Fibroblast of lung (primary cell): ENCODE results near the gene CACNG7. TPM values are rescaled to one million over a fixed set of nuclear protein-coding genes. Genes with fewer than 3 reads are reported as not detected.

Experiments
- DNase-seq, 2 donors: peaks; one replicate each; pipeline versions ENCODE4 v3.0.0 to v3.0.0-alpha.2; 2010; ENCODE audit warnings: low read depth in 2 of 2
- H2AFZ ChIP-seq: 2 replicates; pipeline ENCODE4 v1.5.1; 2012; ENCODE audit warnings: low read length, control low read depth, inconsistent platforms
- H3K27ac ChIP-seq: 2 replicates; pipeline ENCODE4 v1.5.1; 2011; ENCODE audit warnings: low read length, control low read depth; ENCODE audit not compliant: insufficient read depth
- H3K27me3 ChIP-seq: 2 replicates; pipeline ENCODE4 v1.5.1; 2011; ENCODE audit warnings: mild to moderate bottlenecking, low read length; ENCODE audit not compliant: control insufficient read depth, insufficient read depth
- H3K36me3 ChIP-seq: 2 replicates; pipeline ENCODE4 v1.5.1; 2011; ENCODE audit warnings: low read length; ENCODE audit not compliant: control insufficient read depth, insufficient read depth
- H3K4me1 ChIP-seq: 2 replicates; pipeline ENCODE4 v1.5.1; 2011; ENCODE audit warnings: low read length; ENCODE audit not compliant: control insufficient read depth, insufficient read depth; ENCODE audit errors: extremely low read depth
- H3K4me2 ChIP-seq: 2 replicates; pipeline ENCODE4 v1.5.1; 2011; ENCODE audit warnings: low read length, control low read depth; ENCODE audit not compliant: insufficient read depth; ENCODE audit errors: extremely low read depth
- H3K4me3 ChIP-seq, 4 experiments: fragments of 200-600 bp in 1 of 4; sonication (generic) in 1 of 4; replicated peaks in 1 of 4; 2 replicates each; pipeline ENCODE4 v1.5.1; 2011 to 2016; ENCODE audit warnings: low read length in 4 of 4, low read depth in 3 of 4, mild to moderate bottlenecking in 3 of 4, control low read depth in 2 of 4, inconsistent platforms in 1 of 4, mixed read lengths in 1 of 4; ENCODE audit not compliant: insufficient read depth in 1 of 4; ENCODE audit errors: control extremely low read depth in 1 of 4
- H3K79me2 ChIP-seq: 2 replicates; pipeline ENCODE4 v1.5.1; 2012; ENCODE audit warnings: mild to moderate bottlenecking, low read length, inconsistent platforms; ENCODE audit not compliant: control insufficient read depth, insufficient read depth
- H3K9ac ChIP-seq: 2 replicates; pipeline ENCODE4 v1.5.1; 2011; ENCODE audit warnings: mild to moderate bottlenecking, low read length, control low read depth; ENCODE audit not compliant: insufficient read depth
- H3K9me3 ChIP-seq: 2 replicates; pipeline ENCODE4 v1.5.1; 2012; ENCODE audit warnings: low read depth, low read length; ENCODE audit not compliant: control insufficient read depth, insufficient read depth
- H4K20me1 ChIP-seq: 2 replicates; pipeline ENCODE4 v1.5.1; 2011; ENCODE audit warnings: low read length; ENCODE audit not compliant: control insufficient read depth, insufficient read depth; ENCODE audit errors: extremely low read depth
- CTCF ChIP-seq, 2 donors: IDR thresholded peaks in 1 of 2; conservative IDR thresholded peaks in 1 of 2; 1 replicate in 1 of 2; 2 replicates in 1 of 2; pipeline ENCODE4 v1.5.1; 2011 to 2012; ENCODE audit warnings: low read length in 2 of 2, control low read depth in 1 of 2, inconsistent platforms in 1 of 2, low read depth in 1 of 2, mild to moderate bottlenecking in 1 of 2
- EZH2 ChIP-seq: IDR thresholded peaks from 2 replicates; pipeline ENCODE4 v1.5.1; 2012; ENCODE audit warnings: low read length, control low read depth, mild to moderate bottlenecking; ENCODE audit errors: missing control alignments
- polyA plus RNA-seq, 2 donors: library from polyadenylated mRNA; depleted of rRNA in 1 of 2; stranded (reverse) in 1 of 2; unstranded in 1 of 2; fragments of >200 nt; gene quantifications; 2 replicates each; pipeline ENCODE4 v1.2.1, GENCODE V29; 2011 to 2012; ENCODE audit warnings: missing spikeins in 1 of 2
- total RNA-seq: library from RNA; depleted of rRNA; stranded (reverse); fragments of >200 nt; gene quantifications from 2 replicates; pipeline ENCODE4 v1.2.1, GENCODE V29; 2014

The CACNG7 gene
- total and polyA plus RNA-seq, 2 donors (not counting 1 experiment from before 2014, with no cell fraction given) = 0.17 to 0.68 TPM

GRCh38 chr19:53870485-53870844, 38.6 kb upstream of the CACNG7 start:
- H3K36me3 ChIP-seq = peaks cover 18% of the 10 kb centered on the region

GRCh38 chr19:53871454-53871853, 37.6 kb upstream of the CACNG7 start:
- Histone ChIP-seq H3K79me2 (peaks cover 30% of the 10 kb centered on the region), H3K4me1 (peaks cover 4% of the 10 kb centered on the region)

More at GRCh38 chr19:53870485-53870844, 38.6 kb upstream of the CACNG7 start:
- Histone ChIP-seq H3K9me3 (no peaks in the 10 kb centered on the region), H3K4me1 (peaks cover 7% of the 10 kb centered on the region), H3K4me2 (peak overlapping the region; percentile 32), H3K27ac (no peak overlapping the region), H4K20me1 (no peaks in the 10 kb centered on the region), H3K27me3 (no peaks in the 10 kb centered on the region), H3K4me3 (peak overlapping the region in 2 of 4 experiments; percentile 15 to 41), H3K9ac (no peak overlapping the region), H3K79me2 (peaks cover 30% of the 10 kb centered on the region), H2AFZ (no peak overlapping the region)
- peak in 1 of 2 donors; percentile 20 for DNase-seq
- TF ChIP-seq EZH2 = no peak
- TF ChIP-seq CTCF (conservative IDR thresholded peaks at IDR 0.05 in 1 of 2, IDR thresholded peaks at IDR 0.05 in 1 of 2; ENCODE audit: low read depth in 1 of 2, low read length in 2 of 2) = no peak

GRCh38 chr19:53872762-53873161, 36.3 kb upstream of the CACNG7 start:
- H2AFZ ChIP-seq = no peak overlapping the region
- H3K4me1 ChIP-seq = peaks cover 2% of the 10 kb centered on the region
- TF ChIP-seq EZH2 = no peak
- no peak for TF ChIP-seq CTCF (conservative IDR thresholded peaks at IDR 0.05 in 1 of 2, IDR thresholded peaks at IDR 0.05 in 1 of 2; ENCODE audit: low read depth in 1 of 2, low read length in 2 of 2)
- H3K36me3 ChIP-seq = peaks cover 18% of the 10 kb centered on the region
- H3K4me3 ChIP-seq = no peak overlapping the region
- H3K9me3 ChIP-seq = no peaks in the 10 kb centered on the region
- H4K20me1 ChIP-seq = no peaks in the 10 kb centered on the region
- no peak overlapping the region for H3K4me2 ChIP-seq
- no peak overlapping the region for H3K9ac ChIP-seq
- no peaks in the 10 kb centered on the region for H3K27me3 ChIP-seq
- no peak for DNase-seq
- H3K27ac ChIP-seq = no peak overlapping the region
- H3K79me2 ChIP-seq = peaks cover 29% of the 10 kb centered on the region

More at GRCh38 chr19:53871454-53871853, 37.6 kb upstream of the CACNG7 start:
- Histone ChIP-seq H3K9me3 (no peaks in the 10 kb centered on the region), H3K9ac (no peak overlapping the region), H3K27me3 (no peaks in the 10 kb centered on the region), H3K4me2 (no peak overlapping the region), H2AFZ (no peak overlapping the region), H3K27ac (no peak overlapping the region), H4K20me1 (no peaks in the 10 kb centered on the region), H3K4me3 (no peak overlapping the region), H3K36me3 (peaks cover 18% of the 10 kb centered on the region)
- no peak for DNase-seq
- no peak for TF ChIP-seq EZH2
- no peak for TF ChIP-seq CTCF (conservative IDR thresholded peaks at IDR 0.05 in 1 of 2, IDR thresholded peaks at IDR 0.05 in 1 of 2; ENCODE audit: low read depth in 1 of 2, low read length in 2 of 2)
